Caki2 (cell line): ENCODE results near the gene ANO10. TPM values are rescaled to one million over a fixed set of nuclear protein-coding genes. Genes with fewer than 3 reads are reported as not detected.
"Not testable (repeated sequence)": the region's sequence is repeated elsewhere in the genome, so short reads cannot be mapped to it uniquely, and the experiment has no call there.

Source experiments
- DNase-seq: peaks from one replicate; pipeline ENCODE4 v3.0.0-alpha.2; 2015; ENCODE audit warnings: low read depth
- in situ Hi-C: cut with HindIII; loops from 2 replicates; pipeline ENCODE4 v1.10.0; 2016; ENCODE audit warnings: low sequenced_read_pairs, low pct_unique_long_range_greater_than_20kb, mixed read lengths
- total RNA-seq: library from RNA; depleted of rRNA; stranded (reverse); fragments of >200 nt; shearing (Covaris generic); gene quantifications from 2 replicates; pipeline ENCODE4 v1.2.3, GENCODE V29; 2014; ENCODE audit warnings: low replicate concordance

The ANO10 gene
- total RNA-seq, 1 experiment from 2014 or later: 14.9 TPM

- DNase-seq: no peak
- in situ Hi-C loops: no loop called here
Measured at GRCh38 chr3:43497905-43498365, 123.9 kb downstream of the ANO10 start.

- DNase-seq: no peak
- in situ Hi-C loops: no loop called here
Measured at GRCh38 chr3:43497422-43497821, 124.4 kb downstream of the ANO10 start.

GRCh38 chr3:43496740-43497375 lies 125.0 kb downstream of the ANO10 start:
- in situ Hi-C loops: no loop called here
- DNase-seq: no peak

GRCh38 chr3:43492932-43493331 lies 128.9 kb downstream of the ANO10 start:
- in situ Hi-C loops, DNase-seq: not testable (repeated sequence)

GRCh38 chr3:43491807-43492206 lies 130.0 kb downstream of the ANO10 start:
- in situ Hi-C loops, DNase-seq: not testable (repeated sequence)

- DNase-seq: no peak
- in situ Hi-C loops: no loop called here
Measured at GRCh38 chr3:43490640-43491185, 131.1 kb downstream of the ANO10 start.

- in situ Hi-C loops: no loop called here
Measured at GRCh38 chr3:43489930-43490329, 131.9 kb downstream of the ANO10 start.

GRCh38 chr3:43485931-43486330 lies 135.9 kb downstream of the ANO10 start:
- DNase-seq: no peak
- in situ Hi-C loops: no loop called here

More at GRCh38 chr3:43489930-43490329, 131.9 kb downstream of the ANO10 start:
- DNase-seq: no peak

- in situ Hi-C loops: no loop called here
- DNase-seq: no peak
Measured at GRCh38 chr3:43484926-43485488, 136.8 kb downstream of the ANO10 start.

- no peak for DNase-seq
- in situ Hi-C loops: no loop called here
Measured at GRCh38 chr3:43481375-43481774, 140.4 kb downstream of the ANO10 start.

GRCh38 chr3:43478839-43479238 lies 143.0 kb downstream of the ANO10 start:
- in situ Hi-C loops: not testable (repeated sequence)

GRCh38 chr3:43478118-43478785 lies 143.6 kb downstream of the ANO10 start:
- in situ Hi-C loops: no loop called here
- no peak for DNase-seq

More at GRCh38 chr3:43478839-43479238, 143.0 kb downstream of the ANO10 start:
- DNase-seq: not testable (repeated sequence)

GRCh38 chr3:43477600-43477999 lies 144.2 kb downstream of the ANO10 start:
- in situ Hi-C loops: no loop called here
- no peak for DNase-seq

GRCh38 chr3:43473737-43474136 lies 148.1 kb downstream of the ANO10 start:
- in situ Hi-C loops: no loop called here
- no peak for DNase-seq

GRCh38 chr3:43473244-43473643 lies 148.6 kb downstream of the ANO10 start:
- in situ Hi-C loops: no loop called here
- DNase-seq: no peak

GRCh38 chr3:43468133-43468532 lies 153.7 kb downstream of the ANO10 start:
- in situ Hi-C loops: no loop called here
- no peak for DNase-seq

- in situ Hi-C loops: no loop called here
- DNase-seq: no peak
Measured at GRCh38 chr3:43465109-43465508, 156.7 kb downstream of the ANO10 start.

GRCh38 chr3:43462566-43462965 lies 159.2 kb downstream of the ANO10 start:
- in situ Hi-C loops, DNase-seq: not testable (repeated sequence)

GRCh38 chr3:43461345-43461744 lies 160.5 kb downstream of the ANO10 start:
- in situ Hi-C loops: no loop called here
- no peak for DNase-seq
